K562 (cell line): ENCODE results near the gene BPIFB2.

Experiments used
- ATF2 ChIP-seq: sonication (generic); formaldehyde crosslinking; IDR thresholded peaks from 2 replicates; pipeline ENCODE4 v1.8.1; 2022; ENCODE audit warnings: missing genetic modification reagents
- CREM ChIP-seq: IDR thresholded peaks from 2 replicates; pipeline ENCODE4 v1.6.1; 2014; ENCODE audit warnings: antibody characterized with exemption, low read depth
- CTCF ChIP-seq, 3 experiments: IDR thresholded peaks in 2 of 3; conservative IDR thresholded peaks in 1 of 3; 2 replicates each; pipeline ENCODE4 v1.5.1; 2011 to 2012; ENCODE audit warnings: low read length in 3 of 3, mild to moderate bottlenecking in 3 of 3, control low read depth in 2 of 3, improper control_type of control experiment in 1 of 3, inconsistent platforms in 1 of 3, low read depth in 1 of 3, mixed read lengths in 1 of 3, moderate library complexity in 1 of 3; ENCODE audit not compliant: insufficient read depth in 2 of 3
- GATAD2B ChIP-seq: fragments of 450-650 bp; IDR thresholded peaks from 2 replicates; pipeline ENCODE4 v1.6.1; 2017; ENCODE audit warnings: mild to moderate bottlenecking, borderline replicate concordance
- HNRNPLL ChIP-seq: fragments of 200-400 bp; formaldehyde crosslinking; IDR thresholded peaks from 2 replicates; pipeline ENCODE4 v1.6.1; 2017; ENCODE audit warnings: low read length, low read depth, mild to moderate bottlenecking; ENCODE audit not compliant: poor library complexity, severe bottlenecking
- ILF3 ChIP-seq: fragments of 450-650 bp; IDR thresholded peaks from 2 replicates; pipeline ENCODE4 v1.6.1; 2018; ENCODE audit warnings: antibody characterized with exemption, mild to moderate bottlenecking, moderate library complexity, borderline replicate concordance
- MXI1 ChIP-seq: IDR thresholded peaks from 2 replicates; pipeline ENCODE4 v1.6.1; 2011; ENCODE audit warnings: low read depth, mild to moderate bottlenecking, improper control_type of control experiment, low read length
- POLR2A ChIP-seq: fragments of 450-650 bp; conservative IDR thresholded peaks from 2 replicates; pipeline ENCODE4 v1.6.1; 2016
- SP1 ChIP-seq: sonication (generic); formaldehyde crosslinking; IDR thresholded peaks from 2 replicates; pipeline ENCODE4 v1.8.1; 2022; ENCODE audit warnings: mild to moderate bottlenecking, missing genetic modification reagents
- SRSF3 ChIP-seq: fragments of 200-400 bp; formaldehyde crosslinking; IDR thresholded peaks from 2 replicates; pipeline ENCODE4 v1.6.1; 2016; ENCODE audit warnings: mild to moderate bottlenecking, low read length, moderate library complexity; ENCODE audit not compliant: insufficient read depth
- TF ChIP-seq, protein P1 (sequence below): sonication (generic); formaldehyde crosslinking; IDR thresholded peaks from 2 replicates; pipeline ENCODE4 v1.9.0; 2022; ENCODE audit warnings: mild to moderate bottlenecking, missing genetic modification reagents

- no peak for TF ChIP-seq SRSF3
- no peak for TF ChIP-seq CTCF (IDR thresholded peaks at IDR 0.05 in 2 of 3, conservative IDR thresholded peaks at IDR 0.05 in 1 of 3; ENCODE audit: insufficient read depth in 2 of 3, low read depth in 1 of 3, low read length in 3 of 3)
- no peak for TF ChIP-seq GATAD2B
- TF ChIP-seq HNRNPLL, result no peak
- no peak for TF ChIP-seq POLR2A
- TF ChIP-seq MXI1, result no peak
- TF ChIP-seq CREM, result no peak
- TF ChIP-seq, protein P1, sequence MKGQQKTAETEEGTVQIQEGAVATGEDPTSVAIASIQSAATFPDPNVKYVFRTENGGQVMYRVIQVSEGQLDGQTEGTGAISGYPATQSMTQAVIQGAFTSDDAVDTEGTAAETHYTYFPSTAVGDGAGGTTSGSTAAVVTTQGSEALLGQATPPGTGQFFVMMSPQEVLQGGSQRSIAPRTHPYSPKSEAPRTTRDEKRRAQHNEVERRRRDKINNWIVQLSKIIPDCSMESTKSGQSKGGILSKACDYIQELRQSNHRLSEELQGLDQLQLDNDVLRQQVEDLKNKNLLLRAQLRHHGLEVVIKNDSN (CRISPR knock-in tag), result no peak
- no peak for TF ChIP-seq SP1
- no peak for TF ChIP-seq ATF2 (CRISPR knock-in tag)
- no peak for TF ChIP-seq ILF3
These were observed 57.2 kb downstream of the BPIFB2 start for GRCh38 chr20:33064572-33065287.
